ENCODE results near the gene EPAS1.

DNA sequence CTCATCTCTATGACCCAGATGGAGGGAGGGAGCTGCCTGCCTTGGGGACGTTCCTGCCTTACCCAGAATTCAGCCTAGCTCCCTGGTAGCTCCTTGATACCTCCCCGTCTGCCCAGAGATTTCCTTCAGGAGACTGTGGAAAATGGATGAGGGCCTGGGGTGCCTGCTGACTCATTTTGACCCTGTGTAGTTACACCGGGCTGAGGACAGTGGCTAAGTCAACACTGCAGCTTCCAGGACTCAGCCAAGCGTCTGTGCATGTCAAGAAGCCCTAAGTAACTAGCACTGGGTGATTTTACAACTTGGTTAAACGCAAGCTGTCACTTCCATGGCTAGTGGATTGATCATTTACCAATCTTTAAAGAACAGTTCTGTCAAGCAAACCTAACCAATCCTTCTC is 23.3 kb upstream of the EPAS1 start:
- no peak for TF ChIP-seq FOXM1 (IDR thresholded peaks at IDR 0.05; ENCODE audit: low read depth)
- TF ChIP-seq, protein P1, sequence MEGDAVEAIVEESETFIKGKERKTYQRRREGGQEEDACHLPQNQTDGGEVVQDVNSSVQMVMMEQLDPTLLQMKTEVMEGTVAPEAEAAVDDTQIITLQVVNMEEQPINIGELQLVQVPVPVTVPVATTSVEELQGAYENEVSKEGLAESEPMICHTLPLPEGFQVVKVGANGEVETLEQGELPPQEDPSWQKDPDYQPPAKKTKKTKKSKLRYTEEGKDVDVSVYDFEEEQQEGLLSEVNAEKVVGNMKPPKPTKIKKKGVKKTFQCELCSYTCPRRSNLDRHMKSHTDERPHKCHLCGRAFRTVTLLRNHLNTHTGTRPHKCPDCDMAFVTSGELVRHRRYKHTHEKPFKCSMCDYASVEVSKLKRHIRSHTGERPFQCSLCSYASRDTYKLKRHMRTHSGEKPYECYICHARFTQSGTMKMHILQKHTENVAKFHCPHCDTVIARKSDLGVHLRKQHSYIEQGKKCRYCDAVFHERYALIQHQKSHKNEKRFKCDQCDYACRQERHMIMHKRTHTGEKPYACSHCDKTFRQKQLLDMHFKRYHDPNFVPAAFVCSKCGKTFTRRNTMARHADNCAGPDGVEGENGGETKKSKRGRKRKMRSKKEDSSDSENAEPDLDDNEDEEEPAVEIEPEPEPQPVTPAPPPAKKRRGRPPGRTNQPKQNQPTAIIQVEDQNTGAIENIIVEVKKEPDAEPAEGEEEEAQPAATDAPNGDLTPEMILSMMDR (IDR thresholded peaks at IDR 0.05) = no peak
- TF ChIP-seq TAF1 (IDR thresholded peaks at IDR 0.05; ENCODE audit: borderline replicate concordance, low read depth, low read length) = no peak
- TF ChIP-seq EP300 (IDR thresholded peaks at IDR 0.05; ENCODE audit: borderline replicate concordance in 1 of 2, low read depth in 1 of 2, low read length in 1 of 2) = no peak
- TF ChIP-seq YY1 (IDR thresholded peaks at IDR 0.05; ENCODE audit: low read depth) = no peak
- TF ChIP-seq, protein P2, sequence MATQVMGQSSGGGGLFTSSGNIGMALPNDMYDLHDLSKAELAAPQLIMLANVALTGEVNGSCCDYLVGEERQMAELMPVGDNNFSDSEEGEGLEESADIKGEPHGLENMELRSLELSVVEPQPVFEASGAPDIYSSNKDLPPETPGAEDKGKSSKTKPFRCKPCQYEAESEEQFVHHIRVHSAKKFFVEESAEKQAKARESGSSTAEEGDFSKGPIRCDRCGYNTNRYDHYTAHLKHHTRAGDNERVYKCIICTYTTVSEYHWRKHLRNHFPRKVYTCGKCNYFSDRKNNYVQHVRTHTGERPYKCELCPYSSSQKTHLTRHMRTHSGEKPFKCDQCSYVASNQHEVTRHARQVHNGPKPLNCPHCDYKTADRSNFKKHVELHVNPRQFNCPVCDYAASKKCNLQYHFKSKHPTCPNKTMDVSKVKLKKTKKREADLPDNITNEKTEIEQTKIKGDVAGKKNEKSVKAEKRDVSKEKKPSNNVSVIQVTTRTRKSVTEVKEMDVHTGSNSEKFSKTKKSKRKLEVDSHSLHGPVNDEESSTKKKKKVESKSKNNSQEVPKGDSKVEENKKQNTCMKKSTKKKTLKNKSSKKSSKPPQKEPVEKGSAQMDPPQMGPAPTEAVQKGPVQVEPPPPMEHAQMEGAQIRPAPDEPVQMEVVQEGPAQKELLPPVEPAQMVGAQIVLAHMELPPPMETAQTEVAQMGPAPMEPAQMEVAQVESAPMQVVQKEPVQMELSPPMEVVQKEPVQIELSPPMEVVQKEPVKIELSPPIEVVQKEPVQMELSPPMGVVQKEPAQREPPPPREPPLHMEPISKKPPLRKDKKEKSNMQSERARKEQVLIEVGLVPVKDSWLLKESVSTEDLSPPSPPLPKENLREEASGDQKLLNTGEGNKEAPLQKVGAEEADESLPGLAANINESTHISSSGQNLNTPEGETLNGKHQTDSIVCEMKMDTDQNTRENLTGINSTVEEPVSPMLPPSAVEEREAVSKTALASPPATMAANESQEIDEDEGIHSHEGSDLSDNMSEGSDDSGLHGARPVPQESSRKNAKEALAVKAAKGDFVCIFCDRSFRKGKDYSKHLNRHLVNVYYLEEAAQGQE (IDR thresholded peaks at IDR 0.05; ENCODE audit: low read depth, low read length) = no peak
- TF ChIP-seq, protein P3, sequence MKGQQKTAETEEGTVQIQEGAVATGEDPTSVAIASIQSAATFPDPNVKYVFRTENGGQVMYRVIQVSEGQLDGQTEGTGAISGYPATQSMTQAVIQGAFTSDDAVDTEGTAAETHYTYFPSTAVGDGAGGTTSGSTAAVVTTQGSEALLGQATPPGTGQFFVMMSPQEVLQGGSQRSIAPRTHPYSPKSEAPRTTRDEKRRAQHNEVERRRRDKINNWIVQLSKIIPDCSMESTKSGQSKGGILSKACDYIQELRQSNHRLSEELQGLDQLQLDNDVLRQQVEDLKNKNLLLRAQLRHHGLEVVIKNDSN (IDR thresholded peaks at IDR 0.05; ENCODE audit: borderline replicate concordance, low read depth) = no peak
- TF ChIP-seq, protein P4, sequence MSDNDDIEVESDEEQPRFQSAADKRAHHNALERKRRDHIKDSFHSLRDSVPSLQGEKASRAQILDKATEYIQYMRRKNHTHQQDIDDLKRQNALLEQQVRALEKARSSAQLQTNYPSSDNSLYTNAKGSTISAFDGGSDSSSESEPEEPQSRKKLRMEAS (IDR thresholded peaks at IDR 0.05; ENCODE audit: low read depth) = no peak
- no peak for TF ChIP-seq RAD21 (IDR thresholded peaks at IDR 0.05; ENCODE audit: low read length)
- TF ChIP-seq POLR2AphosphoS5 (IDR thresholded peaks at IDR 0.05; ENCODE audit: low read depth, low read length) = no peak
- TF ChIP-seq NRF1 (IDR thresholded peaks at IDR 0.05; ENCODE audit: low read depth, low read length) = no peak
- TF ChIP-seq, protein P5, sequence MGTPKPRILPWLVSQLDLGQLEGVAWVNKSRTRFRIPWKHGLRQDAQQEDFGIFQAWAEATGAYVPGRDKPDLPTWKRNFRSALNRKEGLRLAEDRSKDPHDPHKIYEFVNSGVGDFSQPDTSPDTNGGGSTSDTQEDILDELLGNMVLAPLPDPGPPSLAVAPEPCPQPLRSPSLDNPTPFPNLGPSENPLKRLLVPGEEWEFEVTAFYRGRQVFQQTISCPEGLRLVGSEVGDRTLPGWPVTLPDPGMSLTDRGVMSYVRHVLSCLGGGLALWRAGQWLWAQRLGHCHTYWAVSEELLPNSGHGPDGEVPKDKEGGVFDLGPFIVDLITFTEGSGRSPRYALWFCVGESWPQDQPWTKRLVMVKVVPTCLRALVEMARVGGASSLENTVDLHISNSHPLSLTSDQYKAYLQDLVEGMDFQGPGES (IDR thresholded peaks at IDR 0.05; ENCODE audit: low read depth, low read length) = no peak
